Gastroesophageal sphincter (tissue), 4 donors: ENCODE results near the gene SYTL2. TPM values are rescaled to one million over a fixed set of nuclear protein-coding genes. Genes with fewer than 3 reads are reported as not detected.
"Not testable (repeated sequence)": the region's sequence is repeated elsewhere in the genome, so short reads cannot be mapped to it uniquely, and the experiment has no call there.

Experiments
- ATAC-seq: fragments of 150-250 bp; one replicate; pipeline ENCODE4 v1.9.1; 2016; ENCODE audit warnings: mild to moderate bottlenecking, moderate library complexity
- H3K27ac ChIP-seq, 4 donors: fragments of 200-600 bp; sonication (generic) in 3 of 4; 1 replicate in 3 of 4; 2 replicates in 1 of 4; pipeline ENCODE4 v1.5.1; 2016 to 2019
- H3K27me3 ChIP-seq: fragments of 200-600 bp; sonication (generic); one replicate; pipeline ENCODE4 v1.5.1; 2019
- H3K36me3 ChIP-seq, 2 donors: fragments of 200-600 bp; sonication (generic); one replicate each; pipeline ENCODE4 v1.5.1; 2019; ENCODE audit warnings: control low read depth in 1 of 2
- H3K4me1 ChIP-seq, 3 donors: fragments of 200-600 bp; sonication (generic); 1 replicate in 2 of 3; 2 replicates in 1 of 3; pipeline ENCODE4 v1.5.1; 2016 to 2019; ENCODE audit warnings: control low read depth in 2 of 3
- H3K4me3 ChIP-seq, 2 donors: fragments of 200-600 bp; sonication (generic); one replicate each; pipeline ENCODE4 v1.5.1; 2019; ENCODE audit warnings: mild to moderate bottlenecking in 1 of 2, moderate library complexity in 1 of 2
- H3K9me3 ChIP-seq, 3 donors: fragments of 200-600 bp; sonication (generic); one replicate each; pipeline ENCODE4 v1.5.1; 2017 to 2019; ENCODE audit warnings: control low read depth in 2 of 3
- EP300 ChIP-seq: sonication (generic); formaldehyde crosslinking; IDR thresholded peaks from one replicate; pipeline ENCODE4 v1.6.1; 2017; ENCODE audit warnings: antibody characterized with exemption, mild to moderate bottlenecking
- POLR2A ChIP-seq, 2 donors: fragments of 450-650 bp; IDR thresholded peaks; one replicate each; pipeline ENCODE4 v1.6.1; 2017; ENCODE audit warnings: antibody characterized with exemption in 2 of 2, mild to moderate bottlenecking in 2 of 2, moderate library complexity in 1 of 2
- POLR2AphosphoS5 ChIP-seq: sonication (generic); formaldehyde crosslinking; IDR thresholded peaks from one replicate; pipeline ENCODE4 v1.6.1; 2017; ENCODE audit warnings: antibody characterized with exemption
- WGBS, 2 donors: methylation state at CpG; one replicate each; pipeline ENCODE4 v1.1.5; 2018; ENCODE audit warnings: low coverage in 1 of 2; 5-methylcytosine and 5-hydroxymethylcytosine counted together
- total RNA-seq, 4 donors: library from RNA; depleted of rRNA; stranded (reverse); fragments of >200 nt; gene quantifications; one replicate each; pipeline ENCODE4 v1.1.0, GENCODE V29; 2016
- TF ChIP-seq, protein P1 (sequence below), 4 experiments: fragments of 200-600 bp in 2 of 4; fragments of 450-650 bp in 2 of 4; sonication (generic) in 1 of 4; IDR thresholded peaks; one replicate each; pipeline ENCODE4 v1.5.1; 2017 to 2019; ENCODE audit warnings: antibody characterized with exemption in 4 of 4, mild to moderate bottlenecking in 2 of 4, moderate library complexity in 2 of 4

SYTL2 gene
- total RNA-seq = 10 to 100 TPM in 2 of 4 donors, 1 to 10 TPM in 2; 4.7 to 23.6 (median 8.4) TPM

- Histone ChIP-seq H3K4me1 (peaks cover 0 to 17% (median 5%) of the 10 kb centered on the region in 3 donors), H3K27me3 (no peaks in the 10 kb centered on the region), H3K9me3 (no peaks in the 10 kb centered on the region), H3K27ac (peak within 1 kb of the TSS in 3 of 4 donors; percentile 16 to 64 (median 18)), H3K36me3 (no peaks in the 10 kb centered on the region), H3K4me3 (peak within 1 kb of the TSS; percentile 61 to 67)
- ATAC-seq = peak; percentile 96
- 0 to 3% methylated on average over 12 to 14 of the region's 72 CpGs for WGBS, 2 donors
- TF ChIP-seq POLR2AphosphoS5 (peak; percentile 68), POLR2A (IDR thresholded peaks at IDR 0.05) (peak; percentile 33 to 59), EP300 (no peak)
- TF ChIP-seq, protein P1, sequence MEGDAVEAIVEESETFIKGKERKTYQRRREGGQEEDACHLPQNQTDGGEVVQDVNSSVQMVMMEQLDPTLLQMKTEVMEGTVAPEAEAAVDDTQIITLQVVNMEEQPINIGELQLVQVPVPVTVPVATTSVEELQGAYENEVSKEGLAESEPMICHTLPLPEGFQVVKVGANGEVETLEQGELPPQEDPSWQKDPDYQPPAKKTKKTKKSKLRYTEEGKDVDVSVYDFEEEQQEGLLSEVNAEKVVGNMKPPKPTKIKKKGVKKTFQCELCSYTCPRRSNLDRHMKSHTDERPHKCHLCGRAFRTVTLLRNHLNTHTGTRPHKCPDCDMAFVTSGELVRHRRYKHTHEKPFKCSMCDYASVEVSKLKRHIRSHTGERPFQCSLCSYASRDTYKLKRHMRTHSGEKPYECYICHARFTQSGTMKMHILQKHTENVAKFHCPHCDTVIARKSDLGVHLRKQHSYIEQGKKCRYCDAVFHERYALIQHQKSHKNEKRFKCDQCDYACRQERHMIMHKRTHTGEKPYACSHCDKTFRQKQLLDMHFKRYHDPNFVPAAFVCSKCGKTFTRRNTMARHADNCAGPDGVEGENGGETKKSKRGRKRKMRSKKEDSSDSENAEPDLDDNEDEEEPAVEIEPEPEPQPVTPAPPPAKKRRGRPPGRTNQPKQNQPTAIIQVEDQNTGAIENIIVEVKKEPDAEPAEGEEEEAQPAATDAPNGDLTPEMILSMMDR (IDR thresholded peaks at IDR 0.05) = peak in 2 of 4 experiments; percentile 17 to 31
These were observed at the start of gene SYTL2 for GRCh38 chr11:85810871-85811611. Gene SYTL2 (minus strand): TSS chr11:85811141. CDS start chr11:85757725, 53,416 bp downstream.

- not testable (repeated sequence) for H3K27me3 ChIP-seq, H3K27ac ChIP-seq, ATAC-seq, H3K4me1 ChIP-seq, H3K36me3 ChIP-seq, H3K9me3 ChIP-seq, H3K4me3 ChIP-seq
These were observed 48.6 kb upstream of the SYTL2 start for GRCh38 chr11:85859541-85859940.

GRCh38 chr11:85857098-85857497 is 46.2 kb upstream of the SYTL2 start:
- no peaks in the 10 kb centered on the region for H3K27me3 ChIP-seq
- no peak overlapping the region for H3K27ac ChIP-seq
- ATAC-seq = no peak
- WGBS, 2 donors = 93% methylated on average over 6 of the region's 10 CpGs; no CpG with 5 or more reads in 1 of the 2 donors
- peaks cover 0 to 17% (median 0%) of the 10 kb centered on the region in 3 donors for H3K4me1 ChIP-seq
- TF ChIP-seq, protein P1 (IDR thresholded peaks at IDR 0.05) = no peak
- TF ChIP-seq EP300 (no peak), POLR2A (IDR thresholded peaks at IDR 0.05) (no peak), POLR2AphosphoS5 (no peak)
- H3K9me3 ChIP-seq = no peaks in the 10 kb centered on the region
- H3K4me3 ChIP-seq = no peak overlapping the region
- H3K36me3 ChIP-seq = no peaks in the 10 kb centered on the region

- H3K4me1 ChIP-seq = peaks cover 0 to 17% (median 0%) of the 10 kb centered on the region in 3 donors
- no peaks in the 10 kb centered on the region for H3K27me3 ChIP-seq
- H3K9me3 ChIP-seq = no peaks in the 10 kb centered on the region
- no peak for ATAC-seq
- no peak for TF ChIP-seq POLR2AphosphoS5
- no peak for TF ChIP-seq POLR2A (IDR thresholded peaks at IDR 0.05)
- TF ChIP-seq, protein P1 (IDR thresholded peaks at IDR 0.05) = no peak
- no peak for TF ChIP-seq EP300
- H3K27ac ChIP-seq = peak within 1 kb of the TSS; percentile 29 to 86 (median 74)
- WGBS, 2 donors = 33 to 87% methylated on average over 2 to 3 of the region's 13 CpGs
- H3K36me3 ChIP-seq = no peaks in the 10 kb centered on the region
- peak within 1 kb of the TSS; percentile 52 to 71 for H3K4me3 ChIP-seq
These were observed 44.4 kb upstream of the SYTL2 start, which contains the start of gene CCDC83 for GRCh38 chr11:85855341-85855656. Gene CCDC83 (plus strand): TSS chr11:85855383. CDS start chr11:85865124, 9,741 bp downstream.

DNA sequence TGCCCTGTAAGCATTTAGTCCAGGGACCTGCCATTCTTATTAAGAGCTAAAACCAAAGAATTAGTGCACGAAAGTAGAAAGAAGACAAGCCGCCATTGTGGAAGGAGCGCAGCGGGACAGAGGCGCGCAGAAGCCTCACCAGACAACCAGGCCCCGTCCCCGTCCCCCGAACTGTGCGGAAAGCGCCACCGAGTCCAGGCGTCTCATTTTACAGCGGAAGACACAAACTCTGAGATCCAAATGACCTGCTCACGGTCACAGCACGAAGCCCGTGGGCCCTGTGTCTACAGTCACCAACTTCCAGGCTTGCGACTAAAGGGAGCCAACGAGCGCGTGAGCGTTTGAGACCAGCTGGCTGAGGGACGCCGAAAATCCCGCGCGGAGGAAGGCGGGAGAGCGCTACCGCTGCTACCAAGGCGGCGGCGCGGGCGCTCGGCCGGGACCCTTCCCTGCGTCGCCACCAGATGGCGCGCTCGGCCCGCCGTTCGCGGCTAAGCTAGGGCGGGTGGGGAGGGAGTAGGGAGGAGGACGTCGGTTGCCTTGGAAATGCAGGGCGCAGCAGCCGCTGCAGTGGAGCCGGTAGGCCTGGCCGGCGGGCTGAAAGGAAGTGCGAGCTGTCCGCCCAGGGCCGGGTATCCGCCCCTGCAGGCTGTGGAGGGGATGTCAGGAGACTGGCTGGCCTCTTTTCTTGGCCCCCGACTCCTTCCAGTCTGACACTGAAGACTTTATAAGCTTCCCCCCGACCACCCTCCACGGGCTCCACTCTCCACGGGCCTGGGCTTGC is 43.8 kb upstream of the SYTL2 start:
- H3K4me3 ChIP-seq = peak overlapping the region; percentile 52 to 71
- TF ChIP-seq, protein P1 (IDR thresholded peaks at IDR 0.05) = peak; percentile 86 to 99 (median 96)
- TF ChIP-seq EP300 = no peak
- peak in 1 of 2 donors; percentile 31 for TF ChIP-seq POLR2A (IDR thresholded peaks at IDR 0.05)
- peak; percentile 57 for TF ChIP-seq POLR2AphosphoS5
- H3K9me3 ChIP-seq = no peaks in the 10 kb centered on the region
- ATAC-seq = peak; percentile 98
- H3K27me3 ChIP-seq = no peaks in the 10 kb centered on the region
- H3K4me1 ChIP-seq = peaks cover 0 to 17% (median 0%) of the 10 kb centered on the region in 3 donors
- H3K36me3 ChIP-seq = no peaks in the 10 kb centered on the region
- WGBS, 2 donors = 0% methylated on average over 4 to 19 of the region's 62 CpGs
- H3K27ac ChIP-seq = peak overlapping the region; percentile 29 to 86 (median 74)
